ENCODE measurements around the gene IFFO2. TPM values are rescaled to one million over a fixed set of nuclear protein-coding genes. Genes with fewer than 3 reads are reported as not detected.

IFFO2 gene
- polyA plus RNA-seq, 4 donors, result 23.7 to 27.4 (median 25.2) TPM

GRCh38 chr1:18972991-18973390 lies 16.5 kb upstream of the IFFO2 start:
- no peak for DNase-seq (ENCODE audit: low read depth in 4 of 4, low spot score in 3 of 4)

GRCh38 chr1:18972531-18972930 lies 16.1 kb upstream of the IFFO2 start:
- no peak for DNase-seq (ENCODE audit: low read depth in 4 of 4, low spot score in 3 of 4)

- no peak for DNase-seq (ENCODE audit: low read depth in 4 of 4, low spot score in 3 of 4)
These were observed 14.3 kb upstream of the IFFO2 start for GRCh38 chr1:18970762-18971161.

GRCh38 chr1:18970358-18970757 lies 13.9 kb upstream of the IFFO2 start:
- DNase-seq (ENCODE audit: low read depth in 4 of 4, low spot score in 3 of 4), result no peak

- no peak for DNase-seq (ENCODE audit: low read depth in 4 of 4, low spot score in 3 of 4)
These were observed 10.7 kb upstream of the IFFO2 start for GRCh38 chr1:18967066-18967690.

GRCh38 chr1:18965206-18966173 lies 9.0 kb upstream of the IFFO2 start:
- DNase-seq (ENCODE audit: low read depth in 4 of 4, low spot score in 3 of 4), result no peak

GRCh38 chr1:18963968-18964367 lies 7.5 kb upstream of the IFFO2 start:
- DNase-seq (ENCODE audit: low read depth in 4 of 4, low spot score in 3 of 4), result no peak

- no peak for DNase-seq (ENCODE audit: low read depth in 4 of 4, low spot score in 3 of 4)
These were observed 6.6 kb upstream of the IFFO2 start for GRCh38 chr1:18962855-18963737.

GRCh38 chr1:18962121-18962721 lies 5.7 kb upstream of the IFFO2 start:
- no peak for DNase-seq (ENCODE audit: low read depth in 4 of 4, low spot score in 3 of 4)

GRCh38 chr1:18960821-18961220 lies 4.3 kb upstream of the IFFO2 start:
- DNase-seq (ENCODE audit: low read depth in 4 of 4, low spot score in 3 of 4), result no peak

GRCh38 chr1:18960409-18960808 lies 3.9 kb upstream of the IFFO2 start:
- DNase-seq (ENCODE audit: low read depth in 4 of 4, low spot score in 3 of 4), result no peak

GRCh38 chr1:18959591-18959990 lies 3.1 kb upstream of the IFFO2 start:
- no peak for DNase-seq (ENCODE audit: low read depth in 4 of 4, low spot score in 3 of 4)

GRCh38 chr1:18957532-18958300 lies 1.2 kb upstream of the IFFO2 start:
- DNase-seq (ENCODE audit: low read depth in 4 of 4, low spot score in 3 of 4), result no peak

- no peak for DNase-seq (ENCODE audit: low read depth in 4 of 4, low spot score in 3 of 4)
These were observed 653 bp upstream of the IFFO2 start for GRCh38 chr1:18957136-18957521.

- no peak for DNase-seq (ENCODE audit: low read depth in 4 of 4, low spot score in 3 of 4)
These were observed 859 bp downstream of the IFFO2 start for GRCh38 chr1:18955441-18956192.

GRCh38 chr1:18955131-18955440 lies 1.4 kb downstream of the IFFO2 start:
- no peak for DNase-seq (ENCODE audit: low read depth in 4 of 4, low spot score in 3 of 4)

GRCh38 chr1:18954270-18955071 lies 2.0 kb downstream of the IFFO2 start:
- DNase-seq (ENCODE audit: low read depth in 4 of 4, low spot score in 3 of 4), result no peak

GRCh38 chr1:18953731-18954231 lies 2.7 kb downstream of the IFFO2 start:
- no peak for DNase-seq (ENCODE audit: low read depth in 4 of 4, low spot score in 3 of 4)
